GM21529 (cell line): Measurements from ENCODE around the gene CACNA2D4.
A peak's percentile ranks its signal among the peaks of the same experiment; 100 is the strongest.

Experiments
- ATAC-seq: cut with Tn5 transposase; IDR thresholded peaks from one replicate; pipeline ENCODE4 v1.9.1; 2021; ENCODE audit not compliant: unreplicated experiment

The CACNA2D4 gene

DNA sequence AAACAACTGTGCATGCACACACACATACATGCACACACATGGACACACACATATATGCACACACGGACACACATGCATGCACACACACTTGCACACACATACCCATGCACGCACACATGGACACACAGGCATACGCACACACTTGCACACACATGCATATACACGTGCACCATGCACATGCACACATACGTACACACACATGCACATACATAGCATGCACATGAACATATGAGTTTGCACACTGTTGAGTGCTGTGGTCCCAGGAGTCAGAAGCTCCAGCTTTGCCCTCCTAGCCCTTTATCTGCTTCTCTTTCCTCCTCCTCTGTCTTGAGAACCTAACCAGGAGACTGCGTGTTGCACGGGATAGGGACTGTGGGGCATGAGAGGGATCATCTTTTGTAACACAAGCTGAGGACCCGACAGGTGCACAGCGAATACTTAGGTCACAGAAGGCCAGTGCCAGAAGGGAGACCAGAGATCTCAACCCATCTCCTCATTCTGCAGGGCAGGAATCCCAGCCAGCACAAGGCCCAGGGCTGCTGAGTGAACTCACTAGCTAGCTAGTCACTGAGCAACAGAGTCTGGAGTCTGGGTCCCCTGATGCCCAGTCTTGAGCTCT is 101.6 kb downstream of the CACNA2D4 start:
- no peak for ATAC-seq

DNA sequence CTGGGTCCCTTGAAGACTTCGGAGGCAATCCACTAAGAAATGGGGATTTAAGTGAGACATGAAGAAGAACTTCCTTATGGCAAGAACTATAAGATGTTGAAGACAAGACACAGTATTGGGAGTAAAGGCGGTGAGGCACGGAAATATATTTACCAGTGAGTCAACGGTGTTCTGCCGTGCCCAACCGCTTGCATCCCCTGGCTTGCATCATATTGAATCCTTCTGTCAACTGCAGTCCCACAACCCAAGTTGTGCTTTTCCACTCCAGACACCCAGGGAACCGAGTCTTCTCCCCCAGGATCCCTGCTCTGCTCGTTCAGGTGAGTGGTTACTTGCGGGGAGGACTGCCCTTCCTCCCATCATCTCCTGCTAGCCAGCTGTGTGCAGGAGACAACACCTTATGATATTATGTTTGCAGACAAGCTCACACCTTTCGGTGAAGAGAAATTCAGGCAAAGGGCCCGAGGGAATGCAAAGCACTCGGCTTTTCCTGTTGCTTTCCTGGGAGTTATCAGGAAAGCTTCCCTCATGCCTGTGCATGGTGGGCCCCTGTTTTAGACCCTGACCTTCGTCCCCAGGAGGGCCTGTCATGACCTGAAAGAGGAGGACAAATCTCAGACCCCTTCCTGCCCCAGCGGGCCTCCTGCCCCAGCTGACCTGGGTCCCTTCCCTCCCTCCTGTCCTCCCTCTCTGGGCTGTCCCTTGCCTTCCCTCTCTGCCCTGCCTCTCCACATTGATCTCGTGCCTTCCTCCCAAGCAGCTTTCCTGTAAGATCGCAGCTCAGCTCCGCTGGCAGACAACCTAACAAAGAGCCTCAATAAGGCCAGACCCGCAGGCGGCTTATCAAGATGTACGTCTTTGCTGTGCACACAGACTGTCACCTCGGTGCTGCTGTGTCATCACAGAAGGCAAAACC is 102.4 kb downstream of the CACNA2D4 start:
- ATAC-seq = no peak

DNA sequence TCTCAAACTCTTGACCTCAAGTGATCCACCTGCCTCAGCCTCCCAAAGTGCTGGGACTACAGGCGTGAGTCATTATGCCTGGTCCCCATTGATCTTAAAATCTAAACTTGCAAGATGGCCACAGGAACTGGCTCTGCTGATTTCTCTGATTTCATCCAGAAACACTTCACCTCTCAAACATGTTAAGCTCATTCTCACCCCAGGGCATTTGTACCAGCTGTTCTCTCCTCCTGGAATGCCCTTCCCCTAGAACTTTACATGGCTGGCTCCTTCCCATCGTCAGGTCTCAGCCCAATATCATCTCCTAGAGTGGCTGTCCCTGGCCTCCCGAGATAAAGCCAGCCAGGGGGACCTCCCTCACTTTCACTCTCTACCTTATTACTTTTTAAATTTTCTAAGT is 103.3 kb downstream of the CACNA2D4 start:
- no peak for ATAC-seq

GRCh38 chr12:1814266-1814665 is 104.2 kb downstream of the CACNA2D4 start:
- no peak for ATAC-seq

DNA sequence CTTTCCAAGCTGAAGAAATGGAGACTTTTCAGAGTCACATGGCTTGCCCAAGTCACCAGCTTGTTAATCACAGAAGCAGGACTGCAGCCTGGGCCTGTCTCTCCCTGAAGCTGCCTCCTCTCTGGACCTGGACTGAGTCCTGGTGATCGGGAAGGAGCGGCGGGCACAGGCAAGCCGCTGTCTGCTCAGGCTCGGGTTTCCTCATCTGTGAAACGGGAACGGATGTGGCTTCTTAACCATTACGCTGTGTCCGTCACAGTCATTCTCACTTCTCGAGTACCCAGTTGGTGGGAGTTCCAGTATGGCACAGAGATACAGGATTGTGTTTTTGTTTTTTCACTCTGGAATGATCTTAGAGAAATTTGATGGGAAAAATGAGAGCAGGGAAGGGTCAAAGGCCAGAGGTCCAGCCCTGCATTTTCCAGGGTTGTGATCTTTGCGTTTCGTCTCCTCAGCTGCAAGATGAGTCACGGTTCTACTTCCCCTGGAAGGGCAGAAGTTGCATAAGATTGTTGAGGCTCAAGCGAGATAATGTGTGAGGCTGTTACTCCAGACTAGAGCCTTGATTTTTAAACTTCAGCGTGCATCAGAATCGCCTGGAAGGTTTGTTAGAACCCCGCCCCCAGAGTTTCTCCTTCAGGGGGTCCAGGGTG is 105.7 kb downstream of the CACNA2D4 start:
- no peak for ATAC-seq

DNA sequence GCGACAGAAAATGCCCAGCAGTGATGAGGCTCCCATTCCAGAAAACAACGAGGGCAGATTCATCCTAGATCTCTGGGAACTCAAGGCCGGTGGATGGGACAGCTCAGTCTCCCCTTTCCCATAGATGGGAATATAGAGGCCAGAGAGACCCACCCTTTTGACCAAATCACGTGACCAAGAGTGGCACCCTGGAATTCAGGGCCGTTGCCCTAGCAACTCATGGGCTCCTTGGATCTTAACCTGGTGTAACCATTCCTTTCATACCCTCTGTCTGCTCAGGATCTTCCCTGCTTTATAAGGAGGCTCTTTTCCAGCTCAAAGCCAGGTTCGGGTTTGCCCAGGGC is 106.5 kb downstream of the CACNA2D4 start:
- no peak for ATAC-seq

- ATAC-seq = no peak
These were observed 107.0 kb downstream of the CACNA2D4 start for GRCh38 chr12:1811281-1811947.

DNA sequence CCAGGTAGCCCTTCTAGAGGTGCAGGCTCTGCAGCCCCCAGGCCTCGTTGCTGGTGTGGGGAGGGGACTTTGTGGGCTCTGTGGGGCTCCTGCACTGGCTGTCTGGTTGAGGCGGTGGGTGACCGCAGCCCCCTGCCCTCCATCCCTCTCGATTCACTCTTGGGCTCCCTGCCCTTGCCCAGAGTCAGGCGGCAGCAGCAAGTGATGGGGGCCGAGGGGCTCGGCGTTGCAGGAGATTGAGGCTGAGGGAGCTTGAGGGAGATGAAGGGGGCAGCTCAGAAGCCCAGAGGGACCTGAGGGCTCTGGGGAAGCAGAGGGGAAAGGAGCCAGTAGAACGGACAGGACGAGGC is 107.5 kb downstream of the CACNA2D4 start:
- ATAC-seq = no peak

DNA sequence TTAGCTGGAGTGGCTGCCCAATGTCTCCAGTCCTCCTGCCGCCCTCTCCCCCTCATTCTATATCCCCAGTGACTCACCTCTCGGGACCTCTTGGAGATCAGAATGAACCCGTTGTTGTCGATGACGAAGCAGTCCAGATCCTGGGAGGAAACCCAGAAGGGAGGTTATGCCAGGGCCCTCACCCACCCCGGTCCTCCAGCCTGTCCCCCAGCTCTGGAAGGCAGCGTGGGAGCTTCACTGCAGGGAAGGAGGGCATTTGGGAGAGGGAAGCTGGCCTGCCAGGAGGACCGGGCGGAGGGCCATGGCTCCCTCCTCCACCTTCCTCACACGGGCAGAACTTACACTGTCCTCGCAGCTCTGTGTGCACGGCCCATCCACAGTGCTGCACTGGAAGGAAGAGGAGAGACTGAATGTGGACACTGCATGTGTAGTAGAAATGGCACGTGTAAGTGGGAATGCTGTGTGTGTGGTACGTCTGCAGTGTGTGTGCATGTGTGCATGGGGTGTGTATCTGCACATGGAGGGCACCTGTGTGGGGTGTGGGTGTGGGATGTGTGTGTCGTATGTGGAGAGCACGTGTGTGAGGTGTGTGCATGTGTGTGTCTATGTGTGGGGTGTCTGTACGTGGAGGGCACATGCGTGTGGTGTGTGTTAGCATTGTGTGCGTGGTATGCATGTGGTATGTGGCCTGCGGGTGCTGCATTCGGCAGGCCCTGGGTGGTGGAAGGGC is 108.1 kb downstream of the CACNA2D4 start:
- no peak for ATAC-seq

DNA sequence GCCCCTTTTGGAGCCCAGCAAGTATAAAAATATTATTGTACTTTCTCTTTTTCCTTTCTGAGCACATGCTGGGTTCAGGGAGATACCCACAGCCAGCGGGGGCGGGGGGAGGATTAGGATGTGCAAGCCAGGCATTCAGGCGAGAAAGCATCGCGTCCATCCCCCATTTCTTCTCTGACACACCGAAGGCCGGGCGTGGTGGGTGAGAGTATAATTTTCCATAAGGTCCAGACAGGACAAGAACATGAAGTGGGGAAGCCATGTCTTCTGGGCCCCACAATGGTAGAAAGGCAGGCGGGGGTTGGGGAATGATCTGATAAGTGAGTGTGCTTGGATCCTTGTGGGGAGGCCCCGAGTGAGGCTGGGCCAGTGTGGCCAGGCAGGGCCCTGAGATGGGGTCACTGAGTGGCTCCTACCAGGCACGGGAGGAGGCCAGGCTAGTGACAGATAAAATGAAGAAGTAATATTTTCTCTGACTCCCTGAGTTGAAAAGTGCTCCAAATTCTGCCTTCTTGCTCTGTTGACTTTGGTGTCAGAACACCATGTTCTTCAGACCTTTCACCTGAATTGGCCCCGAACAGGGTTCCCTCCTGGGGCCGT is 108.8 kb downstream of the CACNA2D4 start:
- ATAC-seq = no peak

- ATAC-seq = no peak
These were observed 109.5 kb downstream of the CACNA2D4 start for GRCh38 chr12:1808798-1809480.

GRCh38 chr12:1808036-1808797 is 110.2 kb downstream of the CACNA2D4 start:
- ATAC-seq = no peak

DNA sequence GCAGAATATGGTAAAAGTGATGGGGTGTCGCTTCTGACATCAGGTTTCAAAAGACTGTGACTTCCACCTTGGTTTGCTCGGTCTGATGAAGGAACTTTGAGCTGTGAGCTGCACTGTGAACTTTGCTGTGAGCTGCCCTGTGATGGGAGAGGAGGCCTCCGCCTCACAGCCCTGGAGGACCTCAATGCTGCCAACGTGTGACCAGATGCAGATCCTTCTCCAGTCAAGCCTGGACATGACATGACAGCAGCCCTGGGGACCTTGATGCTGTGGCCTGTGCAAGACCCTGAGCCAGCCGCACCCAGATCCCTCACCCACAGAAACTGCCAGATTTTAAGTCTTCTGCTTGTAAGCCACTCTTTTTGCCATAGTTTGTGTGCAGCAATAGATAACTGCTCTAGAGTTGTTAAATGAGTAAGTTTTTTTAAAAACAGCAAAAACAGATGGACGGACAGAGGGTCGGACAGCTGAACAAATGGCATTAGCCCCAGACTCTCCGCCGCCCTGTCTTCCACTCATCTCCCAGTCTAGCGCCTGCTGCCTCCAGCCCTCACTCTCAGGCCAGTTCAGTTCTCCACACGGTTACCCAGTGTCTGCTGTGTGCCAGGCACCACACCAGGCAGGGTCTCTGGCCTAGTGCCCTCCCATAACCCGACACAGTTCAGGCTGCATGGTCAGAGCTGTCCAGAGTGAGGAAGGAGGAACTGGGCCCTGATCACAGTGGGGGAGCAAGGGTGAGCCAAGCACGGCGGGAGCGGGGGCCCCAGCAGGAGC is 111.2 kb downstream of the CACNA2D4 start:
- no peak for ATAC-seq

DNA sequence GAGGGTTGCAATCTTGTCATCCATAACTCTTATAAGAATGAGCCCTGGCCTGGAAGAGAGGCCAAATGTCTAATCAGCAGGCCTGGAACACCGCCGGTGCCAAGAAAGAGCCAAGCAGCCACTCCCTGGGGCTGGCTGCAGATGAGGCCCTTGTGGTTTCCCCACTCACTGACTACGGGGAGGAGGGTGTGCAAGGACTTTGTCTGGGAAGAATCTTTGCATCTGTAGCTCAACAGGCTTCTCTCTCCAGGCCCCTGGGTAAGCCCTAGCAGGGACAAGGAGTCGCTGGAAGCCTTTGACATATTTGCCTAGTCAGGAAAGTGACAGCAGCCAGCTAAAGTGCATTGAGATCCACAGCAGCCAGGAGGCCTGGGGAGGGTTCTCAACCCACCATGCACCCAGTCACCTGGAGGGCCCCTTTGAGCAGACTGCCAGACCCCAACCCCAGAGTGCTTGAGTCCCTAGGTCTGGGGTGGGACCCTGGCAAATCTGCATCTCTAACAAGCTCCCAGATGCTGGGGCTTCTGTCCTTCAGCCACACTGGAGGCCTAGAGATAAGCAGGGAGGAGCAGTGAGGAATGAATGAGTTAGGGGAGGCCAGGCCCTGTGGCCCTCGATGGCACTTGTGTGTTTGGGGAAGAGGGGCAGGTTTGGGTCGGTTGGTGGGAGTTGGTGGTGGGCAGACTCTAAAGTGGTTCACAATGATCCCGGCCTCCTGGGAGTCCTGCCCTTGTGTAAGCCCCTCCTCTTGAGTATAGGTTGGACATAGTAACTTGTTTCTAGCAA is 112.0 kb downstream of the CACNA2D4 start:
- ATAC-seq = no peak

- no peak for ATAC-seq
These were observed 112.9 kb downstream of the CACNA2D4 start for GRCh38 chr12:1805441-1806081.

GRCh38 chr12:1804545-1805332 is 113.7 kb downstream of the CACNA2D4 start:
- ATAC-seq = peak; percentile 88
